Astrocyte (in vitro differentiated cells and primary cell): Measurements from ENCODE around the gene C17orf100. TPM values are rescaled to one million over a fixed set of nuclear protein-coding genes. Genes with fewer than 3 reads are reported as not detected.

Source experiments
- DNase-seq: peaks from one replicate; pipeline ENCODE4 v3.0.0-alpha.2; 2010; ENCODE audit warnings: low read depth
- FAIRE-seq: peaks from 2 replicates; lab custom pipeline; 2011; peaks lifted over from hg19 to GRCh38; lab: Jason Lieb, UNC
- H2AFZ ChIP-seq: 2 replicates; pipeline ENCODE4 v1.6.0; 2012; ENCODE audit warnings: low read depth, low read length, inconsistent platforms
- H3K27ac ChIP-seq: 2 replicates; pipeline ENCODE4 v1.5.1; 2011; ENCODE audit warnings: low read depth, low read length, inconsistent platforms
- H3K27me3 ChIP-seq: 2 replicates; pipeline ENCODE4 v1.6.0; 2011; ENCODE audit warnings: low read length, inconsistent platforms; ENCODE audit not compliant: insufficient read depth
- H3K36me3 ChIP-seq: 2 replicates; pipeline ENCODE4 v1.5.1; 2011; ENCODE audit warnings: low read length, inconsistent platforms; ENCODE audit not compliant: insufficient read depth
- H3K4me1 ChIP-seq: 2 replicates; pipeline ENCODE4 v1.5.1; 2011; ENCODE audit warnings: low read length, inconsistent platforms; ENCODE audit not compliant: insufficient read depth
- H3K4me2 ChIP-seq: 2 replicates; pipeline ENCODE4 v1.6.0; 2012; ENCODE audit warnings: low read length, inconsistent platforms
- H3K4me3 ChIP-seq: 2 replicates; pipeline ENCODE4 v1.5.1; 2011; ENCODE audit warnings: low read depth, mild to moderate bottlenecking, low read length, inconsistent platforms; ENCODE audit not compliant: insufficient read depth
- H3K79me2 ChIP-seq: 2 replicates; pipeline ENCODE4 v1.6.0; 2012; ENCODE audit warnings: mild to moderate bottlenecking, low read length, inconsistent platforms; ENCODE audit not compliant: insufficient read depth
- H3K9ac ChIP-seq: 2 replicates; pipeline ENCODE4 v1.6.0; 2012; ENCODE audit warnings: mild to moderate bottlenecking, low read length, inconsistent platforms
- H3K9me3 ChIP-seq: 2 replicates; pipeline ENCODE4 v1.5.1; 2012; ENCODE audit warnings: low read depth, mild to moderate bottlenecking, low read length, inconsistent platforms; ENCODE audit not compliant: insufficient read depth
- H4K20me1 ChIP-seq: 2 replicates; pipeline ENCODE4 v1.6.0; 2012; ENCODE audit warnings: low read length, inconsistent platforms; ENCODE audit not compliant: insufficient read depth
- H3K27ac Mint-ChIP-seq: one replicate; pipeline ENCODE4 v1.8.0; 2021; ENCODE audit warnings: mild to moderate bottlenecking, mixed read lengths; ENCODE audit not compliant: unreplicated experiment
- H3K27me3 Mint-ChIP-seq: one replicate; pipeline ENCODE4 v1.8.0; 2021; ENCODE audit warnings: low read depth, mixed read lengths; ENCODE audit not compliant: unreplicated experiment
- H3K36me3 Mint-ChIP-seq: one replicate; pipeline ENCODE4 v1.8.0; 2021; ENCODE audit warnings: low read depth, mixed read lengths; ENCODE audit not compliant: unreplicated experiment
- H3K4me1 Mint-ChIP-seq: one replicate; pipeline ENCODE4 v1.8.0; 2021; ENCODE audit warnings: low read depth, mixed read lengths; ENCODE audit not compliant: unreplicated experiment
- H3K4me3 Mint-ChIP-seq: one replicate; pipeline ENCODE4 v1.8.0; 2021; ENCODE audit warnings: mild to moderate bottlenecking, moderate library complexity, mixed read lengths; ENCODE audit not compliant: unreplicated experiment
- H3K9me3 Mint-ChIP-seq: one replicate; pipeline ENCODE4 v1.8.0; 2021; ENCODE audit warnings: mild to moderate bottlenecking, mixed read lengths; ENCODE audit not compliant: unreplicated experiment
- CTCF ChIP-seq: IDR thresholded peaks from 2 replicates; pipeline ENCODE4 v1.5.1; 2011; ENCODE audit warnings: low read depth, mild to moderate bottlenecking, inconsistent platforms, low read length, moderate library complexity; ENCODE audit not compliant: insufficient read depth
- EZH2 ChIP-seq: IDR thresholded peaks from 2 replicates; pipeline ENCODE4 v1.6.1; 2012; ENCODE audit warnings: mild to moderate bottlenecking, low read length, inconsistent platforms; ENCODE audit not compliant: insufficient read depth
- total RNA-seq: library from RNA; stranded (reverse); gene quantifications from 2 replicates; pipeline ENCODE4 v1.2.1, GENCODE V29; 2021

The C17orf100 gene
- total RNA-seq, 1 donor from 2014 or later: 3.1 TPM

- Mint-ChIP-seq H3K4me3 (no peak overlapping the region), H3K4me1 (peaks cover 6% of the 10 kb centered on the region), H3K36me3 (no peaks in the 10 kb centered on the region), H3K9me3 (peaks cover 3% of the 10 kb centered on the region), H3K27me3 (peaks cover 52% of the 10 kb centered on the region), H3K27ac (no peak overlapping the region)
- FAIRE-seq (no peak), DNase-seq (no peak)
- no peaks in the 10 kb centered on the region for H3K79me2 ChIP-seq
- H3K9ac ChIP-seq: no peak overlapping the region
- H3K9me3 ChIP-seq: no peaks in the 10 kb centered on the region
- no peaks in the 10 kb centered on the region for H4K20me1 ChIP-seq
- H3K36me3 ChIP-seq: no peaks in the 10 kb centered on the region
- H3K27ac ChIP-seq: no peak overlapping the region
- H3K4me3 ChIP-seq: no peak overlapping the region
- no peak for TF ChIP-seq EZH2
- no peak for TF ChIP-seq CTCF
- no peak overlapping the region for H3K4me2 ChIP-seq
- peaks cover 8% of the 10 kb centered on the region for H3K27me3 ChIP-seq
- H3K4me1 ChIP-seq: no peaks in the 10 kb centered on the region
- H2AFZ ChIP-seq: no peak overlapping the region
Observed at GRCh38 chr17:6683081-6683684, 31.6 kb downstream of the C17orf100 start.

- H3K27me3 Mint-ChIP-seq: peaks cover 52% of the 10 kb centered on the region
- Histone ChIP-seq H3K4me3 (no peak overlapping the region), H3K27ac (no peak overlapping the region), H3K27me3 (peaks cover 2% of the 10 kb centered on the region), H4K20me1 (no peaks in the 10 kb centered on the region), H3K9ac (no peak overlapping the region), H3K36me3 (no peaks in the 10 kb centered on the region), H2AFZ (no peak overlapping the region), H3K9me3 (no peaks in the 10 kb centered on the region), H3K4me2 (no peak overlapping the region), H3K4me1 (no peaks in the 10 kb centered on the region), H3K79me2 (no peaks in the 10 kb centered on the region)
- DNase-seq: no peak
- peak overlapping the region; percentile 46 for H3K4me3 Mint-ChIP-seq
- TF ChIP-seq CTCF (no peak), EZH2 (no peak)
- H3K27ac Mint-ChIP-seq: no peak overlapping the region
- no peak for FAIRE-seq
- peaks cover 3% of the 10 kb centered on the region for H3K9me3 Mint-ChIP-seq
- H3K4me1 Mint-ChIP-seq: peaks cover 6% of the 10 kb centered on the region
- H3K36me3 Mint-ChIP-seq: no peaks in the 10 kb centered on the region
Observed at GRCh38 chr17:6683730-6684459, 32.3 kb downstream of the C17orf100 start.

GRCh38 chr17:6684460-6684783 lies 32.9 kb downstream of the C17orf100 start:
- no peak overlapping the region for H3K9ac ChIP-seq
- no peaks in the 10 kb centered on the region for H3K36me3 Mint-ChIP-seq
- peaks cover 2% of the 10 kb centered on the region for H3K27me3 ChIP-seq
- H3K4me3 ChIP-seq: no peak overlapping the region
- TF ChIP-seq EZH2: no peak
- no peak for TF ChIP-seq CTCF
- no peak for DNase-seq
- no peak overlapping the region for H3K27ac ChIP-seq
- H3K27ac Mint-ChIP-seq: no peak overlapping the region
- H3K4me1 ChIP-seq: no peaks in the 10 kb centered on the region
- no peaks in the 10 kb centered on the region for H3K79me2 ChIP-seq
- no peak overlapping the region for H3K4me3 Mint-ChIP-seq
- no peaks in the 10 kb centered on the region for H3K9me3 ChIP-seq
- H2AFZ ChIP-seq: no peak overlapping the region
- peaks cover 3% of the 10 kb centered on the region for H3K9me3 Mint-ChIP-seq
- FAIRE-seq: no peak
- no peaks in the 10 kb centered on the region for H3K36me3 ChIP-seq
- H3K4me2 ChIP-seq: no peak overlapping the region
- peaks cover 55% of the 10 kb centered on the region for H3K27me3 Mint-ChIP-seq
- peaks cover 6% of the 10 kb centered on the region for H3K4me1 Mint-ChIP-seq
- no peaks in the 10 kb centered on the region for H4K20me1 ChIP-seq
